Measurements from ENCODE around the gene SRSF4.
A peak's percentile ranks its signal among the peaks of the same experiment; 100 is the strongest.
"Not testable (repeated sequence)": the region's sequence is repeated elsewhere in the genome, so short reads cannot be mapped to it uniquely, and the experiment has no call there.

Gene SRSF4

GRCh38 chr1:29181413-29182225 is at the start of gene SRSF4:
SRSF4 (minus strand) TSS chr1:29181900; CDS start chr1:29181752, 148 bp downstream.
- H3K36me3 ChIP-seq (ENCODE audit: control insufficient read depth, insufficient read depth, low read length), result peaks cover 5% of the 10 kb centered on the region
- no peaks in the 10 kb centered on the region for H3K9me3 ChIP-seq (ENCODE audit: control insufficient read depth, insufficient read depth, low read length)
- H3K4me1 ChIP-seq (ENCODE audit: control insufficient read depth, insufficient read depth, low read length), result peaks cover 9% of the 10 kb centered on the region
- peak within 1 kb of the TSS; percentile 99 for H3K9ac ChIP-seq (ENCODE audit: low read depth, low read length)
- peak within 1 kb of the TSS; percentile 95 for H3K4me3 ChIP-seq (ENCODE audit: low read depth, low read length)
- no peaks in the 10 kb centered on the region for H3K27me3 ChIP-seq (ENCODE audit: control insufficient read depth, insufficient read depth, low read length)

GRCh38 chr1:29230553-29231378 is 49.1 kb upstream of the SRSF4 start, which contains the start of gene MECR:
MECR (minus strand) TSS chr1:29230934; CDS start chr1:29230906, 28 bp downstream.
- H3K9ac ChIP-seq (ENCODE audit: low read depth, low read length), result peak within 1 kb of the TSS; percentile 27

DNA sequence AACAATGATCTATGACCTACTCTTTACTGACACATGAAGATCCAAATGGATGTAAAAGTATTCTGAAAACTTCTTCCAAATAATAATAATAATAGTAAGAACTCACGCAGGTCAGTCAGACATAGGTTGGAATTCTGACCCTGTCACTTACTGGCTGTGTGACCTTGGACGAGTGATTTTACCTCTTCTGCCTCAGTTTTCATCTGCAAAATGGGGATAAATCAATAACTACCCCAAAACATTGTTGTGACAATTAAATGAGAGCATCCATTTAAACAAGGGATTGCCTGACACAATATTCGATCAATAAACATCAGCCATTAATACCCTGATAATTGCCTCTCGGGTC is 48.5 kb upstream of the SRSF4 start:
- H3K36me3 ChIP-seq (ENCODE audit: control insufficient read depth, insufficient read depth, low read length), result no peaks in the 10 kb centered on the region
- H3K4me3 ChIP-seq (ENCODE audit: low read depth, low read length), result peak overlapping the region; percentile 61
- peaks cover 16% of the 10 kb centered on the region for H3K4me1 ChIP-seq (ENCODE audit: control insufficient read depth, insufficient read depth, low read length)
- no peak overlapping the region for H3K9ac ChIP-seq (ENCODE audit: low read depth, low read length)
- no peaks in the 10 kb centered on the region for H3K9me3 ChIP-seq (ENCODE audit: control insufficient read depth, insufficient read depth, low read length)
- H3K27me3 ChIP-seq (ENCODE audit: control insufficient read depth, insufficient read depth, low read length), result peaks cover 30% of the 10 kb centered on the region

More at GRCh38 chr1:29230553-29231378, 49.1 kb upstream of the SRSF4 start, which contains the start of gene MECR:
- Histone ChIP-seq H3K27me3 (ENCODE audit: control insufficient read depth, insufficient read depth, low read length) (peaks cover 36% of the 10 kb centered on the region), H3K9me3 (ENCODE audit: control insufficient read depth, insufficient read depth, low read length) (no peaks in the 10 kb centered on the region), H3K4me1 (ENCODE audit: control insufficient read depth, insufficient read depth, low read length) (peaks cover 17% of the 10 kb centered on the region), H3K4me3 (ENCODE audit: low read depth, low read length) (peak within 1 kb of the TSS; percentile 61), H3K36me3 (ENCODE audit: control insufficient read depth, insufficient read depth, low read length) (no peaks in the 10 kb centered on the region)

DNA sequence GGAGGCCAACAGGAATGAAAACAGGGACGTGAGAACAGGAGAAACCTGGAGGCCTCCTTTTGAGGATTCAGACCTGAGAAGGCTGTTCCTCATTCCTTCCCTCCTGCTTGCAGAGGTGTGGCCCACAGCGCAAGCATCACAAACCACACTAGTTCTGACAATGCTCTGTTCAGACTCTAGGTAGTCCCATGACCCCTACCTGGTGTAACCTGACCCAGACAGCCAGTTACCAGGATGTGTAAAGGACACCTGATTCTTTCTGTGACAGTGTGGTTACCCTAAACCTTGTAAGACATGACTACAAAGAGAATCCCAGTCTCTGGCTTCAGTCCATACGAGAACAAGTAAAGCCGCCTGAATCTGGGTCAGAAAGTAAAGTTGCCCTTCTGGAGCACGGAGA is 45.8 kb upstream of the SRSF4 start:
- H3K4me1 ChIP-seq (ENCODE audit: control insufficient read depth, insufficient read depth, low read length), result peaks cover 16% of the 10 kb centered on the region

GRCh38 chr1:29225361-29225760 is 43.7 kb upstream of the SRSF4 start:
- no peaks in the 10 kb centered on the region for H3K9me3 ChIP-seq (ENCODE audit: control insufficient read depth, insufficient read depth, low read length)
- H3K36me3 ChIP-seq (ENCODE audit: control insufficient read depth, insufficient read depth, low read length), result no peaks in the 10 kb centered on the region
- H3K9ac ChIP-seq (ENCODE audit: low read depth, low read length), result no peak overlapping the region
- H3K4me3 ChIP-seq (ENCODE audit: low read depth, low read length), result no peak overlapping the region
- H3K27me3 ChIP-seq (ENCODE audit: control insufficient read depth, insufficient read depth, low read length), result no peaks in the 10 kb centered on the region
- H3K4me1 ChIP-seq (ENCODE audit: control insufficient read depth, insufficient read depth, low read length), result peaks cover 12% of the 10 kb centered on the region

More for the DNA sequence above, 45.8 kb upstream of the SRSF4 start:
- Histone ChIP-seq H3K9me3 (ENCODE audit: control insufficient read depth, insufficient read depth, low read length) (no peaks in the 10 kb centered on the region), H3K27me3 (ENCODE audit: control insufficient read depth, insufficient read depth, low read length) (peaks cover 12% of the 10 kb centered on the region), H3K36me3 (ENCODE audit: control insufficient read depth, insufficient read depth, low read length) (no peaks in the 10 kb centered on the region), H3K4me3 (ENCODE audit: low read depth, low read length) (no peak overlapping the region), H3K9ac (ENCODE audit: low read depth, low read length) (no peak overlapping the region)

GRCh38 chr1:29224356-29224837 is 42.7 kb upstream of the SRSF4 start:
- Histone ChIP-seq H3K4me1 (ENCODE audit: control insufficient read depth, insufficient read depth, low read length) (peaks cover 7% of the 10 kb centered on the region), H3K36me3 (ENCODE audit: control insufficient read depth, insufficient read depth, low read length) (no peaks in the 10 kb centered on the region), H3K9me3 (ENCODE audit: control insufficient read depth, insufficient read depth, low read length) (no peaks in the 10 kb centered on the region), H3K9ac (ENCODE audit: low read depth, low read length) (peak overlapping the region; percentile 60), H3K27me3 (ENCODE audit: control insufficient read depth, insufficient read depth, low read length) (no peaks in the 10 kb centered on the region), H3K4me3 (ENCODE audit: low read depth, low read length) (no peak overlapping the region)

GRCh38 chr1:29223521-29223920 is 41.8 kb upstream of the SRSF4 start:
- no peaks in the 10 kb centered on the region for H3K36me3 ChIP-seq (ENCODE audit: control insufficient read depth, insufficient read depth, low read length)
- no peak overlapping the region for H3K4me3 ChIP-seq (ENCODE audit: low read depth, low read length)
- no peak overlapping the region for H3K9ac ChIP-seq (ENCODE audit: low read depth, low read length)
- peaks cover 7% of the 10 kb centered on the region for H3K4me1 ChIP-seq (ENCODE audit: control insufficient read depth, insufficient read depth, low read length)
- H3K9me3 ChIP-seq (ENCODE audit: control insufficient read depth, insufficient read depth, low read length), result no peaks in the 10 kb centered on the region
- H3K27me3 ChIP-seq (ENCODE audit: control insufficient read depth, insufficient read depth, low read length), result no peaks in the 10 kb centered on the region

DNA sequence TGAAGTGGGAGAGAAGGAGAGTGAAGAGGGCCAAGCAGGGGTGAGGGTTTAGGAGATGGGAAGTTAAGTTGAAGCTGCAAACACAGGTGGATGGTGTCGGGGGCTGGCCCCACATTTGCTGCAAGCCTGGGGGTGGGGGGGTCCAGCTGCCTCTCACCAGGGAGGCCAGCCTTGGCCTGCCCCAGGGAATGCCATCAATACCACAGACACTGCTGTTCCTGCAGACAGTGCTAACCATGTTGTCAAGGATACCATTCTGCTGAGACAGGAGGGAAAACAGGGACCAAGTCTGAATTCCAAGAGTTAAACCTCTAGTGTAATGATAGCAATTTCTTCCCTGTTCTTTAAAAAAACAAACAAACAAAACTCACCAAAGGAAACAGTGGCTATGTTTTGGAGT is 41.0 kb upstream of the SRSF4 start:
- Histone ChIP-seq H3K4me1 (ENCODE audit: control insufficient read depth, insufficient read depth, low read length) (peaks cover 5% of the 10 kb centered on the region), H3K4me3 (ENCODE audit: low read depth, low read length) (no peak overlapping the region), H3K9me3 (ENCODE audit: control insufficient read depth, insufficient read depth, low read length) (no peaks in the 10 kb centered on the region), H3K27me3 (ENCODE audit: control insufficient read depth, insufficient read depth, low read length) (no peaks in the 10 kb centered on the region), H3K9ac (ENCODE audit: low read depth, low read length) (no peak overlapping the region), H3K36me3 (ENCODE audit: control insufficient read depth, insufficient read depth, low read length) (peaks cover 2% of the 10 kb centered on the region)

GRCh38 chr1:29222260-29222659 is 40.6 kb upstream of the SRSF4 start:
- H3K4me1 ChIP-seq (ENCODE audit: control insufficient read depth, insufficient read depth, low read length); H3K9me3 ChIP-seq (ENCODE audit: control insufficient read depth, insufficient read depth, low read length); H3K36me3 ChIP-seq (ENCODE audit: control insufficient read depth, insufficient read depth, low read length); H3K27me3 ChIP-seq (ENCODE audit: control insufficient read depth, insufficient read depth, low read length); H3K4me3 ChIP-seq (ENCODE audit: low read depth, low read length); H3K9ac ChIP-seq (ENCODE audit: low read depth, low read length): not testable (repeated sequence)

DNA sequence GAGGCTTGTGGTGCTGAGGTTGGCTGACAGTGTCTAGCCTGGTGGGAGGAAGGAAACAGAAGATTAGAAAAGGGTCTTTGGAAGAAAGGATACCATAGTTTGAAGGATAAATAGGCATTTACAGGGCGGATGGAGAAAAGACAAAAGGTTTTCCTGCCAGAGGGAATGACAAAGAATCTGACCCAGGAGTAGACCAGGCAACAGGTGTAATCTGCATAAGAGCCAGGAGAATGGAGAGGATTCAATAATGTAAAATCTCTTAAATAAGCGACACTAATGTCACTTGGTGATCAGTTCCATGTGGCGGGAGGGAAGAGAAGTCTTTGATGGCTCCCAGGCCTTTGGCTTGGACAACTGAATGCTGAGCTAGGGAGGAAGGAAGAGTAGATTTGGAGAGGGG is 39.6 kb upstream of the SRSF4 start:
- Histone ChIP-seq H3K36me3 (ENCODE audit: control insufficient read depth, insufficient read depth, low read length) (peaks cover 5% of the 10 kb centered on the region), H3K4me1 (ENCODE audit: control insufficient read depth, insufficient read depth, low read length) (no peaks in the 10 kb centered on the region), H3K4me3 (ENCODE audit: low read depth, low read length) (no peak overlapping the region), H3K9me3 (ENCODE audit: control insufficient read depth, insufficient read depth, low read length) (no peaks in the 10 kb centered on the region), H3K9ac (ENCODE audit: low read depth, low read length) (no peak overlapping the region), H3K27me3 (ENCODE audit: control insufficient read depth, insufficient read depth, low read length) (no peaks in the 10 kb centered on the region)

DNA sequence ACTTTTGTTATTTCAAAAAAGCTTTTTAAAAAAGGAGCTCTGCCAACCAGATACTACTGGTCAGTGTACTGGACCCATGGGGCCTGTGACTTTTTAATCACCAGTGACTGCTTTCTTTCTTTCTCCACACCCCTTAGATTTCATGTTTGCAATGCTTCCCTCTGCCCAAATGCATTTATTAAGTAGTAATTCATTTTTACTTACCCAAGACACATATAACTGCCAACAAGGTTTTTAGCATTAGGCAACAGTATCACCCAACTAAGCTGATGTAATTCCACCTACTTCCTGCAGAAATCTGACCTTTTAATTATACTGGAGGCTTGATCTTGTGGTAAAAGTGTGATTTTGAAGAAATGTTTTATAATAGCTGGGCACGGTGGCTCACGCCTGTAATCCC is 36.5 kb upstream of the SRSF4 start:
- H3K4me3 ChIP-seq (ENCODE audit: low read depth, low read length), result no peak overlapping the region
- no peak overlapping the region for H3K9ac ChIP-seq (ENCODE audit: low read depth, low read length)
- H3K36me3 ChIP-seq (ENCODE audit: control insufficient read depth, insufficient read depth, low read length), result peaks cover 15% of the 10 kb centered on the region
- no peaks in the 10 kb centered on the region for H3K27me3 ChIP-seq (ENCODE audit: control insufficient read depth, insufficient read depth, low read length)
- no peaks in the 10 kb centered on the region for H3K4me1 ChIP-seq (ENCODE audit: control insufficient read depth, insufficient read depth, low read length)
- no peaks in the 10 kb centered on the region for H3K9me3 ChIP-seq (ENCODE audit: control insufficient read depth, insufficient read depth, low read length)
